Smooth muscle cell (in vitro differentiated cells): ENCODE measurements around the gene FAM240B. TPM values are rescaled to one million over a fixed set of nuclear protein-coding genes. Genes with fewer than 3 reads are reported as not detected.

Experiments used
- DNase-seq: peaks from one replicate; lab custom pipeline; 2025; ENCODE audit not compliant: unreplicated experiment; lab: John Stamatoyannopoulos, UW
- H2AFZ ChIP-seq: fragments of 200-600 bp; sonication (generic); 2 replicates; pipeline ENCODE4 v1.6.0; 2016; ENCODE audit warnings: antibody characterized with exemption, low read depth, mild to moderate bottlenecking
- H3F3A ChIP-seq: fragments of 200-600 bp; sonication (generic); 2 replicates; pipeline ENCODE4 v1.6.0; 2017; ENCODE audit warnings: antibody characterized with exemption, low read depth
- H3K27ac ChIP-seq: fragments of 200-600 bp; sonication (generic); 2 replicates; pipeline ENCODE4 v1.5.1; 2016; ENCODE audit warnings: low read depth, mild to moderate bottlenecking
- H3K27me3 ChIP-seq: fragments of 200-600 bp; sonication (generic); 2 replicates; pipeline ENCODE4 v1.6.1; 2016; ENCODE audit warnings: low read depth, mild to moderate bottlenecking
- H3K36me3 ChIP-seq: fragments of 200-600 bp; sonication (generic); 2 replicates; pipeline ENCODE4 v1.5.1; 2016; ENCODE audit warnings: low read depth
- H3K4me1 ChIP-seq: fragments of 200-600 bp; sonication (generic); 2 replicates; pipeline ENCODE4 v1.5.1; 2016; ENCODE audit warnings: low read depth
- H3K4me2 ChIP-seq: fragments of 200-600 bp; sonication (generic); 2 replicates; pipeline ENCODE4 v1.6.0; 2016; ENCODE audit warnings: mild to moderate bottlenecking
- H3K4me3 ChIP-seq: fragments of 200-600 bp; sonication (generic); 2 replicates; pipeline ENCODE4 v1.5.1; 2016; ENCODE audit warnings: mild to moderate bottlenecking
- H3K79me2 ChIP-seq: fragments of 200-600 bp; sonication (generic); 2 replicates; pipeline ENCODE4 v1.6.0; 2016; ENCODE audit warnings: low read depth, mild to moderate bottlenecking
- H3K9ac ChIP-seq: fragments of 200-600 bp; sonication (generic); 2 replicates; pipeline ENCODE4 v1.6.0; 2016; ENCODE audit warnings: low read depth
- H3K9me3 ChIP-seq: fragments of 200-600 bp; sonication (generic); replicated peaks from 2 replicates; pipeline ENCODE4 v1.5.1; 2016; ENCODE audit warnings: low read depth
- H4K20me1 ChIP-seq: fragments of 200-600 bp; sonication (generic); 2 replicates; pipeline ENCODE4 v1.6.0; 2016; ENCODE audit warnings: low read depth
- CTCF ChIP-seq: fragments of 200-600 bp; sonication (generic); IDR thresholded peaks from 2 replicates; pipeline ENCODE4 v1.5.1; 2017; ENCODE audit warnings: borderline replicate concordance, mild to moderate bottlenecking, antibody characterized with exemption; ENCODE audit not compliant: insufficient read depth, poor library complexity, severe bottlenecking
- WGBS: methylation state at CpG from one replicate; pipeline ENCODE4 v1.1.7; 2016; ENCODE audit warnings: low lambda C conversion rate; 5-methylcytosine and 5-hydroxymethylcytosine counted together
- polyA plus RNA-seq: library from polyadenylated mRNA; unstranded; fragments of >200 nt; fragmentation: Nextera tagmentation; extraction: Ambion mirVana; gene quantifications from 2 replicates; pipeline ENCODE4 v1.2.1, GENCODE V29; 2016
- total RNA-seq: library from RNA; depleted of rRNA; stranded (reverse); fragments of >200 nt; gene quantifications from 2 replicates; pipeline ENCODE4 v1.2.3, GENCODE V29; 2014

Gene FAM240B
- total and polyA plus RNA-seq, 2 experiments from 2014 or later: not detected

DNA sequence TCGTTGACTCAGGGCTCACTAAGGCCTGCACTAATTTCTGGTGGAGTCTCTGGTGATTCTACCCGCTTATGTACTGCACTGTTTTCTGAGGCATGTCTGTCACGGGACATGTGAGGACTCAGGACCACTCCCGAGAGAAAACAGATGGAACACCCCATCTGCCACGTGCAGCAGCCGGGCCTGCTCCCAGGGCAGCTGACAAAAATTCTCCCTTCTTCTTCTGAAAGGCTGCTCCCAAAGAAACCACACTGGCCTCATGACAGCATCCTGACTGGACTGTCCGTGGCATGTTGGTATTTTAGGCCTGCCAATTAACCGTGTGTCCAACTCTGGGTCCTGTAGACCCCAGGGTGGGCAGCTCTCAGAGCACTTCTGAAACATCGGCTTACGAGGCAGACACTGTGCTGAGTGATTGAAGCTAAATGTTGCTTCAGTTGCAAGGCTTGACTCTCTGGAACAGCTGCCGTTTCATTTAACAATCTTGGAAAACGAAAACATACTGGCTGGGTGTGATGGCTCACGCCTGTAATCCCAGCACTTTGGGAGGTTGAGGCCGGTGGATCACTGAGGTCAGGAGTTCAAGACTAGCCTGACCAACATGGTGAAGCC lies 39.0 kb downstream of the FAM240B start:
- Histone ChIP-seq H3K9me3 (no peaks in the 10 kb centered on the region), H3K36me3 (no peaks in the 10 kb centered on the region), H3F3A (peaks cover 4% of the 10 kb centered on the region), H3K4me1 (peaks cover 16% of the 10 kb centered on the region), H3K27ac (peak overlapping the region; percentile 98), H2AFZ (no peak overlapping the region), H4K20me1 (no peaks in the 10 kb centered on the region), H3K27me3 (no peaks in the 10 kb centered on the region), H3K9ac (peak overlapping the region; percentile 25), H3K4me2 (peak overlapping the region; percentile 63), H3K79me2 (no peaks in the 10 kb centered on the region), H3K4me3 (no peak overlapping the region)
- DNase-seq: no peak
- WGBS: 74% methylated on average over 14 of the region's 14 CpGs
- TF ChIP-seq CTCF: no peak

DNA sequence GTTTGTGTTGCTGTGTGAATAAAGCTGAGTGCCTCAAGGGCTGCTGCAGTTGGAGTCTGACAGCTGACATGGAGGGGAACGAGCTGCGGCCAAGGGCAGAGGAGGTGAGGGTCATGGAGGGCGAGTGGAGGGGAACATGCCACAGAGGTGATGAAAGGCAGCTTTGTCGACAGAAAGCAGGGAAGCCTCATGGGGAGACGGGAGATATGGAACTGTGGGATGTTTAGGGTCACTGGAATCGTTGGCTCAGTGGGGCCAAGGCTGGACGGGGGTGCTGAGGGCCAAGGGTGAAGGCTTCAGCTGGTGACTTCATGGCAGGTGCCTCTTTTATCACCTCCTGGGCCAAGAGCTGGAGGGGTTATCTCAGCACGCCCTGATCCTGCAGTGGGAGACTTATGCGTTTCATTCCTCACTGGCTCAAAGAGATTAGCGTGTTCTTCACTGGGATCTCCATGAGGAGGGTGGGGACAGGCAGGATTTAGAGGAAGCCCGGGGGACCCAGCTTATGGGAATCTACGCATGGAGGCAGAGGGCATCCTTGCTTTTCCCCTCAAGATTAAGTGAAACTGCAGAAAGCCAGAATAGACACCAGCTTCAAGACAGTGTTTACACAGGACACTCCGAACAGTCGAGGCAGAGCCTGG lies 42.2 kb downstream of the FAM240B start:
- no peak overlapping the region for H2AFZ ChIP-seq
- TF ChIP-seq CTCF: no peak
- no peak overlapping the region for H3K4me3 ChIP-seq
- H3K9me3 ChIP-seq: no peaks in the 10 kb centered on the region
- 31% methylated on average over 14 of the region's 14 CpGs for WGBS
- no peaks in the 10 kb centered on the region for H4K20me1 ChIP-seq
- H3K27ac ChIP-seq: no peak overlapping the region
- H3K4me2 ChIP-seq: no peak overlapping the region
- H3K27me3 ChIP-seq: no peaks in the 10 kb centered on the region
- H3K79me2 ChIP-seq: no peaks in the 10 kb centered on the region
- no peaks in the 10 kb centered on the region for H3K36me3 ChIP-seq
- DNase-seq: no peak
- H3K9ac ChIP-seq: no peak overlapping the region
- peaks cover 13% of the 10 kb centered on the region for H3K4me1 ChIP-seq
- H3F3A ChIP-seq: peaks cover 4% of the 10 kb centered on the region

DNA sequence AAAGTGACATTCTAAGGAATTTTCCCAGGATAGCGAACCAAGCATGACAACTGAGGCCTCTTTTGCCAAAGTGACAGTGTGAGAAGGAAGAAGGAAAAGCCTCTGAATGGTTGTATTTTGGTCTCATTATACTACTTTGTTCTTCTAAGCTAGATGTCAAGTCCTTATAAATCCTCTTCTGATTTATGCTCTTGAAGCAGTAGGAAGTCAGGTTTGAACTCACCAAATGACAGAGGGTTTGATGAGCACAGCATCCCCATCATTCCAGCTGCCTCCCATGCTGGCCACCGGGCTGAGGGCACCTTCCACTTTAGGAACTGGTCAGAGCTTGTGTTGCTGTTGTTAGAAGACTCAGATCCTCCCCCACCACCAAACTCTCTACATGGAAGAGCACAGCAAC lies 44.1 kb downstream of the FAM240B start:
- Histone ChIP-seq H3K27ac (no peak overlapping the region), H3K9ac (no peak overlapping the region), H3K4me3 (no peak overlapping the region), H3K27me3 (no peaks in the 10 kb centered on the region), H3K36me3 (no peaks in the 10 kb centered on the region), H3F3A (no peaks in the 10 kb centered on the region), H2AFZ (no peak overlapping the region), H3K4me1 (peaks cover 13% of the 10 kb centered on the region), H3K4me2 (no peak overlapping the region), H3K79me2 (no peaks in the 10 kb centered on the region), H4K20me1 (no peaks in the 10 kb centered on the region), H3K9me3 (no peaks in the 10 kb centered on the region)
- WGBS: 81% methylated on average over 2 of the region's 2 CpGs
- no peak for TF ChIP-seq CTCF
- no peak for DNase-seq

- Histone ChIP-seq H3K27ac (no peak overlapping the region), H3F3A (no peaks in the 10 kb centered on the region), H4K20me1 (no peaks in the 10 kb centered on the region), H3K4me2 (no peak overlapping the region), H2AFZ (no peak overlapping the region), H3K9ac (no peak overlapping the region), H3K79me2 (no peaks in the 10 kb centered on the region), H3K9me3 (no peaks in the 10 kb centered on the region), H3K4me3 (no peak overlapping the region), H3K4me1 (peaks cover 13% of the 10 kb centered on the region), H3K27me3 (no peaks in the 10 kb centered on the region), H3K36me3 (no peaks in the 10 kb centered on the region)
- 59% methylated on average over 6 of the region's 6 CpGs for WGBS
- DNase-seq: no peak
- TF ChIP-seq CTCF: no peak
These were observed 44.7 kb downstream of the FAM240B start for GRCh38 chr9:38675211-38675610.
